Measurements from ENCODE around the gene DOCK4.
A peak's percentile ranks its signal among the peaks of the same experiment; 100 is the strongest.

Gene DOCK4

GRCh38 chr7:112190120-112190519 lies 16.1 kb downstream of the DOCK4 start:
- DNase-seq, result no peak

- DNase-seq, result no peak
These were observed 16.5 kb downstream of the DOCK4 start for GRCh38 chr7:112189691-112190090.

GRCh38 chr7:112188257-112188656 lies 17.9 kb downstream of the DOCK4 start:
- DNase-seq, result no peak

- DNase-seq, result no peak
These were observed 19.9 kb downstream of the DOCK4 start for GRCh38 chr7:112186300-112186699.

- no peak for DNase-seq
These were observed 21.0 kb downstream of the DOCK4 start for GRCh38 chr7:112185005-112185834.

- DNase-seq, result no peak
These were observed 21.7 kb downstream of the DOCK4 start for GRCh38 chr7:112184455-112184854.

GRCh38 chr7:112183266-112183665 lies 22.9 kb downstream of the DOCK4 start:
- DNase-seq, result no peak

GRCh38 chr7:112182749-112183148 lies 23.4 kb downstream of the DOCK4 start:
- DNase-seq, result no peak

GRCh38 chr7:112180223-112180622 lies 26.0 kb downstream of the DOCK4 start:
- no peak for DNase-seq

GRCh38 chr7:112176693-112177415 lies 29.3 kb downstream of the DOCK4 start:
- no peak for DNase-seq

GRCh38 chr7:112176241-112176640 lies 30.0 kb downstream of the DOCK4 start:
- no peak for DNase-seq

- DNase-seq, result no peak
These were observed 32.0 kb downstream of the DOCK4 start for GRCh38 chr7:112174192-112174591.

- DNase-seq, result no peak
These were observed 32.7 kb downstream of the DOCK4 start for GRCh38 chr7:112173568-112173905.

GRCh38 chr7:112172870-112173567 lies 33.2 kb downstream of the DOCK4 start:
- no peak for DNase-seq

- no peak for DNase-seq
These were observed 34.5 kb downstream of the DOCK4 start for GRCh38 chr7:112171673-112172072.

- DNase-seq, result no peak
These were observed 37.3 kb downstream of the DOCK4 start for GRCh38 chr7:112168915-112169314.

GRCh38 chr7:112167147-112167546 lies 39.1 kb downstream of the DOCK4 start:
- DNase-seq, result no peak

- peak; percentile 47 for DNase-seq
These were observed 43.3 kb downstream of the DOCK4 start for GRCh38 chr7:112162784-112163506.

- peak; percentile 86 for DNase-seq
These were observed 43.9 kb downstream of the DOCK4 start for GRCh38 chr7:112162142-112162766.

- DNase-seq, result no peak
These were observed 44.7 kb downstream of the DOCK4 start for GRCh38 chr7:112161253-112162141.

GRCh38 chr7:112160771-112161150 lies 45.4 kb downstream of the DOCK4 start:
- DNase-seq, result no peak

All from NCI-H345 (cell line).